K562 (cell line): ENCODE data around the gene LMBR1L. TPM values are rescaled to one million over a fixed set of nuclear protein-coding genes. Genes with fewer than 3 reads are reported as not detected.

ENCODE experiments used
- ATAC-seq: fragments of 200-7000 bp; cut with Tn5 transposase; 3 replicates; pipeline ENCODE4 v1.9.1; 2020; ENCODE audit warnings: moderate library complexity
- BruUV-seq: library from RNA; stranded (reverse); fragments of 400-500 nt; replicated peaks from 2 replicates; lab custom pipeline; 2021; lab: Mats Ljungman, UMichigan
- CTCF ChIA-PET: fragments of 300-600 bp; formaldehyde crosslinking; extraction: SDS; loops from one replicate; lab custom pipeline; 2021; ENCODE audit warnings: low intra/inter-chr PET ratio; lab: Yijun Ruan, JAX
- POLR2A ChIA-PET: fragments of 300-600, 350-650 bp; sonication (Branson Sonifier 250); formaldehyde crosslinking; extraction: SDS; loops from one replicate; lab custom pipeline; 2021; ENCODE audit warnings: antibody characterized with exemption, inconsistent platforms; lab: Yijun Ruan, JAX
- DNase-seq, 4 experiments: peaks; one replicate each; pipeline versions ENCODE4 v3.0.0 to v3.0.0-alpha.2; 2011 to 2018; ENCODE audit warnings: low spot score in 3 of 4, mixed read lengths in 3 of 4; ENCODE audit errors: extremely low read depth in 1 of 4
- FAIRE-seq: peaks from 2 replicates; lab custom pipeline; 2011; peaks lifted over from hg19 to GRCh38; lab: Jason Lieb, UNC
- H2AFZ ChIP-seq: 2 replicates; pipeline ENCODE4 v1.6.0; 2011; ENCODE audit warnings: low read depth, low read length, control low read depth, inconsistent platforms
- H3K27ac ChIP-seq: fragments of 200-600 bp; 3 replicates; pipeline ENCODE4 v1.8.0; 2011; ENCODE audit warnings: low read depth, mild to moderate bottlenecking, control low read depth, inconsistent platforms, low read length, moderate library complexity, mixed read lengths; ENCODE audit errors: extremely low read depth
- H3K27me3 ChIP-seq, 2 experiments: fragments of 300-600 bp in 1 of 2; 2 replicates in 1 of 2; 3 replicates in 1 of 2; pipeline versions ENCODE4 v1.6.0 to v1.8.0; 2011; ENCODE audit warnings: inconsistent platforms in 2 of 2, low read length in 2 of 2, mild to moderate bottlenecking in 1 of 2, mixed read lengths in 1 of 2, moderate library complexity in 1 of 2; ENCODE audit not compliant: control insufficient read depth in 2 of 2, insufficient read depth in 2 of 2
- H3K36me3 ChIP-seq: fragments of 300-600 bp; 3 replicates; pipeline ENCODE4 v1.8.0; 2011; ENCODE audit warnings: mild to moderate bottlenecking, low read length, inconsistent platforms; ENCODE audit not compliant: control insufficient read depth, insufficient read depth
- H3K4me1 ChIP-seq, 2 experiments: fragments of 200-600 bp in 1 of 2; replicated peaks in 1 of 2; 2 replicates in 1 of 2; 3 replicates in 1 of 2; pipeline versions ENCODE4 v1.5.1 to v1.8.0; 2011; ENCODE audit warnings: inconsistent platforms in 2 of 2, low read length in 2 of 2, mild to moderate bottlenecking in 1 of 2, mixed read lengths in 1 of 2, moderate library complexity in 1 of 2; ENCODE audit not compliant: control insufficient read depth in 2 of 2, insufficient read depth in 2 of 2
- H3K4me2 ChIP-seq: 2 replicates; pipeline ENCODE4 v1.6.1; 2011; ENCODE audit warnings: low read length, control low read depth, inconsistent platforms, mixed read lengths; ENCODE audit not compliant: insufficient read depth
- H3K4me3 ChIP-seq: fragments of 200-600 bp; sonication (generic), shearing (Covaris generic); 2 replicates; pipeline ENCODE4 v1.5.1; 2016; ENCODE audit warnings: control low read depth, inconsistent platforms
- H3K79me2 ChIP-seq: fragments of 200-600 bp; 3 replicates; pipeline ENCODE4 v1.8.0; 2011; ENCODE audit warnings: low read length, inconsistent platforms; ENCODE audit not compliant: control insufficient read depth, insufficient read depth
- H3K9ac ChIP-seq, 2 experiments: 2 replicates each; pipeline versions ENCODE4 v1.6.0 to v1.6.1; 2011; ENCODE audit warnings: low read depth in 2 of 2, low read length in 2 of 2, control low read depth in 1 of 2, inconsistent platforms in 1 of 2, mild to moderate bottlenecking in 1 of 2, mixed read lengths in 1 of 2; ENCODE audit not compliant: insufficient read depth in 1 of 2
- H3K9me1 ChIP-seq: one replicate; pipeline ENCODE4 v1.6.0; 2011; ENCODE audit warnings: inconsistent platforms, mild to moderate bottlenecking, low read length, moderate library complexity; ENCODE audit not compliant: control insufficient read depth, insufficient read depth
- H3K9me3 ChIP-seq: replicated peaks from 2 replicates; pipeline ENCODE4 v1.5.1; 2011; ENCODE audit warnings: low read depth, low read length, inconsistent platforms; ENCODE audit not compliant: control insufficient read depth, insufficient read depth
- H4K20me1 ChIP-seq: replicated peaks from 2 replicates; pipeline ENCODE4 v1.6.1; 2011; ENCODE audit warnings: low read length, inconsistent platforms, mixed read lengths; ENCODE audit not compliant: control insufficient read depth, insufficient read depth
- BHLHE40 ChIP-seq: IDR thresholded peaks from 2 replicates; pipeline ENCODE4 v1.6.1; 2011; ENCODE audit warnings: low read length, improper control_type of control experiment
- CBX1 ChIP-seq: sonication (generic); IDR thresholded peaks from 2 replicates; pipeline ENCODE4 v1.6.1; 2016; ENCODE audit warnings: antibody characterized with exemption, low read depth, mild to moderate bottlenecking
- DPF2 ChIP-seq: fragments of 450-650 bp; IDR thresholded peaks from 2 replicates; pipeline ENCODE4 v1.6.1; 2016
- ETS2 ChIP-seq: IDR thresholded peaks from 2 replicates; pipeline ENCODE4 v1.6.1; 2016; ENCODE audit warnings: borderline replicate concordance, missing genetic modification characterization, mild to moderate bottlenecking, moderate library complexity, missing compliant biosample characterization; ENCODE audit not compliant: poor library complexity, severe bottlenecking
- MLLT1 ChIP-seq, 2 experiments: fragments of 450-650 bp; IDR thresholded peaks; 2 replicates each; pipeline ENCODE4 v1.6.1; 2016
- NFIC ChIP-seq: fragments of 450-650 bp; IDR thresholded peaks from 2 replicates; pipeline ENCODE4 v1.6.1; 2017; ENCODE audit warnings: mild to moderate bottlenecking, inconsistent platforms
- SMARCA4 ChIP-seq: fragments of 450-650 bp; IDR thresholded peaks from 2 replicates; pipeline ENCODE4 v1.6.1; 2016
- TAL1 ChIP-seq: fragments of 450-650 bp; IDR thresholded peaks from 2 replicates; pipeline ENCODE4 v1.6.1; 2016; ENCODE audit warnings: mild to moderate bottlenecking
- ZEB2 ChIP-seq: fragments of 450-650 bp; IDR thresholded peaks from 2 replicates; pipeline ENCODE4 v1.6.1; 2016
- ZFPM2 ChIP-seq: fragments of 250-450 bp; sonication (Bioruptor Pico); IDR thresholded peaks from 2 replicates; pipeline ENCODE4 v1.5.1; 2022; ENCODE audit warnings: mild to moderate bottlenecking
- WGBS: fragments of 100-300 bp; shearing (Covaris generic); methylation state at CpG from one replicate; pipeline ENCODE4 v1.1.6; 2016; ENCODE audit warnings: low coverage, mixed read lengths; ENCODE audit not compliant: insufficient coverage; ENCODE audit errors: missing lambda C conversion rate; 5-methylcytosine and 5-hydroxymethylcytosine counted together
- in situ Hi-C: fragments of 300-500 bp; cut with MboI; formaldehyde crosslinking; loops from 4 replicates; pipeline ENCODE4 v1.15.0; 2018; ENCODE audit warnings: inconsistent platforms, mixed read lengths
- intact Hi-C: fragments of 100-400 bp; cut with micrococcal nuclease; formaldehyde crosslinking; loops from 2 replicates; pipeline ENCODE4 v1.14.2; 2022
- polyA plus RNA-seq, 8 experiments: library from polyadenylated mRNA; depleted of rRNA in 4 of 8; stranded (reverse) in 5 of 8; unstranded in 3 of 8; fragments of >200 nt; fragmentation: Nextera tagmentation in 2 of 8; fragmentation: Illumina TruSeq in 1 of 8; extraction: Ambion mirVana in 2 of 8; extraction: Trizol in 1 of 8; gene quantifications; 2 replicates each; pipeline versions ENCODE4 v1.2.1 to v1.2.3, GENCODE V29; 2011 to 2014; ENCODE audit warnings: inconsistent platforms in 1 of 8, missing spikeins in 1 of 8
- total RNA-seq, 7 experiments: library from RNA; depleted of rRNA in 6 of 7; stranded (reverse); fragments of >200 nt in 6 of 7; fragmentation: Illumina TruSeq in 2 of 7; extraction: Trizol in 2 of 7; gene quantifications; 2 replicates each; pipeline versions ENCODE4 v1.2.1 to v1.2.3, GENCODE V29; 2011 to 2021; ENCODE audit warnings: low replicate concordance in 1 of 7

The LMBR1L gene
- total and polyA plus RNA-seq, 9 of the 15 experiments (the other 6 are each of a cell fraction or from before 2014, with no cell fraction given), result 2.5 to 57.0 (median 31.1) TPM

GRCh38 chr12:49059299-49060171 is 51.1 kb downstream of the LMBR1L start (continued):
- TF ChIP-seq ETS2 (tag) (no peak), MLLT1 (IDR thresholded peaks at IDR 0.05) (0 out of 4 replicates have a peak, but pooled peaks of 1 of the 2 experiments have one; percentile 25), ZEB2 (no peak), NFIC (0 out of 2 replicates have a peak, but pooled peaks have one; percentile 20)
- TF ChIP-seq, all 486 proteins: peak for 17

GRCh38 chr12:49059045-49059298 is 51.7 kb downstream of the LMBR1L start:
- H2AFZ ChIP-seq, result no peak overlapping the region
- no peaks in the 10 kb centered on the region for H3K27me3 ChIP-seq
- no peak for DNase-seq
- no TSS peak for BruUV-seq
- peaks cover 78% of the 10 kb centered on the region for H3K79me2 ChIP-seq
- H3K9me1 ChIP-seq, result peaks cover 4% of the 10 kb centered on the region
- in situ Hi-C loops (no loop called here), intact Hi-C loops (no loop called here)
- 0% methylated on average over 1 of the region's 1 CpG for WGBS
- no peaks in the 10 kb centered on the region for H3K9me3 ChIP-seq
- H3K9ac ChIP-seq, result peak overlapping the region; percentile 96 to 98
- no peak for TF ChIP-seq ZFPM2 (CRISPR knock-in tag)
- no peak for TF ChIP-seq DPF2
- no peak for TF ChIP-seq TAL1
- no peak for TF ChIP-seq CBX1
- TF ChIP-seq BHLHE40, result no peak
- TF ChIP-seq SMARCA4, result no peak
- no peak for FAIRE-seq
- peaks cover 51% of the 10 kb centered on the region for H4K20me1 ChIP-seq
- peaks cover 31% of the 10 kb centered on the region for H3K36me3 ChIP-seq
- H3K4me1 ChIP-seq, result peaks cover 15 to 24% of the 10 kb centered on the region in 2 experiments; a peak in 4 of 5 replicates
- no peak for ATAC-seq
- H3K4me2 ChIP-seq, result peak overlapping the region; percentile 94
- H3K4me3 ChIP-seq, result peak overlapping the region; percentile 94
- CTCF ChIA-PET, result no interaction called here
- H3K27ac ChIP-seq, result peak overlapping the region; percentile 98
- POLR2A ChIA-PET, result interaction anchor here (0.5 to 6.4 kb wide), 17 partner anchors 8 to 331 kb away, joined by 3 to 40 read pairs (median 4); partner anchors contain the start of genes RHEBL1, TUBA1B and TUBA1C
